ENCODE data around the gene KRT7. TPM values are rescaled to one million over a fixed set of nuclear protein-coding genes. Genes with fewer than 3 reads are reported as not detected.

The KRT7 gene
- total RNA-seq, 1 donor = 27.9 TPM

DNA sequence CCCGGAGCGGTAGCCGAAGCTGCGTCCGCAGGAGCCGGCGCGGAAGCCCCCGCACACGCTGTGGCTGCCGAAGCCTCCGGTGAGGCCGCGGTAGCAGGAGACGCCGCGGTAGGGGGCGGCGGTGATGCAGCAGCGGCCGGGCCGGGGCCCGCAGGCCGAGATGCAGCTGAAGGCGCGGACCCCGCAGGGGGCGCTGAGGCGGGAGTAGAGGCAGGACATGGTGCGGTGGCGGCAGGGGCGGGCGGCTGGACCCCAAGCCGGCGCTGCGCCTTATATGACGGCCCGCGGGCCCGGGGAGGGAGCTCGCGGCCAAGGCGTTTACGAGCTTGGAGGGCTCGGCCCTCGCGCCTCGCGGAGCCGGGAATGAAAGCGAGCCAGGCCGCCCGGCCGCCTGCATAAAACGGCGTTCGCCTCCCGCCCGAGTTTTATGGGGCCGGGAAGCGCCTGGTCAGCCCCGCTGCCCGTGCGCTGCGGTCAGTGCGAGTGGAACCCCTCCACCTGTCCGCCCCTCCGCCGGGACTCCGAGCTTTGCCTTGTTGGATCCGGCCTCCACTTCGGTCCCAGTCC, 25.4 kb downstream of the KRT7 start:
- no peaks in the 10 kb centered on the region for H3K79me2 ChIP-seq (ENCODE audit: insufficient read depth, low read length)
- H3K36me3 ChIP-seq (ENCODE audit: insufficient read depth, low read length) = no peaks in the 10 kb centered on the region
- H4K20me1 ChIP-seq (ENCODE audit: insufficient read depth, low read length) = no peaks in the 10 kb centered on the region
- no peak overlapping the region for H3K27ac ChIP-seq (ENCODE audit: low read depth, low read length)
- TF ChIP-seq, protein P1, sequence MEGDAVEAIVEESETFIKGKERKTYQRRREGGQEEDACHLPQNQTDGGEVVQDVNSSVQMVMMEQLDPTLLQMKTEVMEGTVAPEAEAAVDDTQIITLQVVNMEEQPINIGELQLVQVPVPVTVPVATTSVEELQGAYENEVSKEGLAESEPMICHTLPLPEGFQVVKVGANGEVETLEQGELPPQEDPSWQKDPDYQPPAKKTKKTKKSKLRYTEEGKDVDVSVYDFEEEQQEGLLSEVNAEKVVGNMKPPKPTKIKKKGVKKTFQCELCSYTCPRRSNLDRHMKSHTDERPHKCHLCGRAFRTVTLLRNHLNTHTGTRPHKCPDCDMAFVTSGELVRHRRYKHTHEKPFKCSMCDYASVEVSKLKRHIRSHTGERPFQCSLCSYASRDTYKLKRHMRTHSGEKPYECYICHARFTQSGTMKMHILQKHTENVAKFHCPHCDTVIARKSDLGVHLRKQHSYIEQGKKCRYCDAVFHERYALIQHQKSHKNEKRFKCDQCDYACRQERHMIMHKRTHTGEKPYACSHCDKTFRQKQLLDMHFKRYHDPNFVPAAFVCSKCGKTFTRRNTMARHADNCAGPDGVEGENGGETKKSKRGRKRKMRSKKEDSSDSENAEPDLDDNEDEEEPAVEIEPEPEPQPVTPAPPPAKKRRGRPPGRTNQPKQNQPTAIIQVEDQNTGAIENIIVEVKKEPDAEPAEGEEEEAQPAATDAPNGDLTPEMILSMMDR (IDR thresholded peaks at IDR 0.05; ENCODE audit: extremely low read depth, low read depth, low read length) = no peak
- peak overlapping the region; percentile 65 for H3K4me2 ChIP-seq (ENCODE audit: insufficient read depth, low read length)
- peak overlapping the region; percentile 36 for H3K4me3 ChIP-seq (ENCODE audit: insufficient read depth, low read length)
- H3K4me1 ChIP-seq (ENCODE audit: insufficient read depth, low read length) = peaks cover 21% of the 10 kb centered on the region
- DNase-seq (ENCODE audit: insufficient read length, low spot score, missing footprints) = peak; percentile 93
- H2AFZ ChIP-seq (ENCODE audit: low read length) = no peak overlapping the region
- peaks cover 30% of the 10 kb centered on the region for H3K27me3 ChIP-seq (ENCODE audit: insufficient read depth, low read length)
- no peaks in the 10 kb centered on the region for H3K9me3 ChIP-seq (ENCODE audit: low read depth, low read length)

DNA sequence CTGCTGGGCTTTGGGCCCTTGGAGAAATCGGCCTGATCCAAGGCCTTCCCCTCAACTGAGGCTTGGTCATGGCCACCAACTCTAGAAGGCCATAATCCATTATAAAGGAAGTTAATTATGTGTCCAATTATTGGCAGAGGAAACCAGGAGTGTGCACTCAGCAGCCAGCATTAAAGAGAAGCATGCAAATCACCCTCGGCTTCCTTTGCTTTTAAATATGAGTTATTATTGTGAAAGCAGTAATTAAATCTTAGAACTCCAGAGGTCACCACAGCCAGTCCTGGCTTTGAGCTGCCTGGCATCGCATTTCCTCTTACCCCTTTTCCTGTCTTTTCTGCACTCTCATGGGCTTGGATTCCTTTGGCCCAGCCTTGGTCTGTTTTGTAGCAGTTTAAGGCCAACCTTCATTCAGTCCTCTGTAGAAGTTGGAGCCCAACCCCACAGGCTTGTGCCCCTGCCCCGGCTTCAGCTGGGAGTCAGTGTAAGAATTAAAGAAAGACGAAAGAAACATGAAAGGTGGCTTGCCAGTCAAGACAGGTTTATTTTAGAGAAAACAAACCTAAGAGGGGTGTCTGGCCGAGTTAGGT, 26.7 kb downstream of the KRT7 start:
- Histone ChIP-seq H3K27ac (ENCODE audit: low read depth, low read length) (no peak overlapping the region), H3K36me3 (ENCODE audit: insufficient read depth, low read length) (no peaks in the 10 kb centered on the region), H3K79me2 (ENCODE audit: insufficient read depth, low read length) (no peaks in the 10 kb centered on the region), H3K4me3 (ENCODE audit: insufficient read depth, low read length) (no peak overlapping the region), H3K9me3 (ENCODE audit: low read depth, low read length) (no peaks in the 10 kb centered on the region), H3K27me3 (ENCODE audit: insufficient read depth, low read length) (peaks cover 30% of the 10 kb centered on the region), H2AFZ (ENCODE audit: low read length) (no peak overlapping the region), H4K20me1 (ENCODE audit: insufficient read depth, low read length) (no peaks in the 10 kb centered on the region), H3K4me2 (ENCODE audit: insufficient read depth, low read length) (no peak overlapping the region), H3K4me1 (ENCODE audit: insufficient read depth, low read length) (peaks cover 21% of the 10 kb centered on the region)
- TF ChIP-seq, protein P1 (IDR thresholded peaks at IDR 0.05; ENCODE audit: extremely low read depth, low read depth, low read length) = no peak
- DNase-seq (ENCODE audit: insufficient read length, low spot score, missing footprints) = peak; percentile 85

DNA sequence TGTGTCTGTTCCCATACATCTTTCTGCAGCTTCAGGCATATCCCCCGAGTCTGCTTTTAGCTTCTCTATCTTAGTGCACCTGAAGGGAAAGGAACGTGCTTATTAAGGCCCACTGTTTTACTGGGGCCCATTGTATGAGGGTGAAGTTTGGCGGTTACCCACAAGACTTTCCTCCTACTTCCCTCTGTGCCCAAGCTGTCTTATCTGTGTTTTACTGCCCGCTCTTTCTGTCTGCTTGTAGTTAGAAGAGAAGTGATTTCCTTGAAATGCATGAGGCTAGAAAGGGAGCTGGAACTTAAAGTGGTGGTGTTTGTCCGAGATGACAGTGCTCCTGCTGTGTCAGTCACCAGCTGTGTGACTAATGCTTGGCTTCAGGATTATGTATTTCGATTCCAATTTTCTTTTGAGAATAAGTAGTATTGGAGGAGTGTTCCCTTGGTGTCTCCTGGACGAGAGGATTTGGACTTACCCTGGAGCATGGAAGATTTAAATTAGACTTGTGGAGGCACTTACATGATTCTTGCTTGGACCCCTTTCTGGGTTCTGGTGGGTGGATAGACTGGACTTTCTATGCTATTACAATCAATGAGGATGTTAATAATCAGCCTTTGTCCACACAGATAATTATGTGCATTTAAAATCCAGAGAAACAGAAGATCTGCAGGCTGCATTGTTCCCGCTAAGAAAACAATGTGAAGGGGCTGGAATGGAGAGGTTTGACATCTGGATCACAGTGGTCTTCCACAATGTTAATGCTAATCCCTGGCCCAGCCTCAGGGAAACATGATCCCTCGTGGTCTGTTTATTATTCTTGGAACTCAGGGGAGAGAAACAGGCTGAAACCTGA, 27.5 kb downstream of the KRT7 start:
- peak; percentile 68 for DNase-seq (ENCODE audit: insufficient read length, low spot score, missing footprints)
- Histone ChIP-seq H3K4me2 (ENCODE audit: insufficient read depth, low read length) (no peak overlapping the region), H3K9me3 (ENCODE audit: low read depth, low read length) (no peaks in the 10 kb centered on the region), H3K4me1 (ENCODE audit: insufficient read depth, low read length) (peaks cover 21% of the 10 kb centered on the region), H3K79me2 (ENCODE audit: insufficient read depth, low read length) (no peaks in the 10 kb centered on the region), H2AFZ (ENCODE audit: low read length) (no peak overlapping the region), H3K36me3 (ENCODE audit: insufficient read depth, low read length) (no peaks in the 10 kb centered on the region), H3K27me3 (ENCODE audit: insufficient read depth, low read length) (peaks cover 23% of the 10 kb centered on the region), H3K4me3 (ENCODE audit: insufficient read depth, low read length) (no peak overlapping the region), H3K27ac (ENCODE audit: low read depth, low read length) (no peak overlapping the region), H4K20me1 (ENCODE audit: insufficient read depth, low read length) (no peaks in the 10 kb centered on the region)
- TF ChIP-seq, protein P1 (IDR thresholded peaks at IDR 0.05; ENCODE audit: extremely low read depth, low read depth, low read length) = no peak

DNA sequence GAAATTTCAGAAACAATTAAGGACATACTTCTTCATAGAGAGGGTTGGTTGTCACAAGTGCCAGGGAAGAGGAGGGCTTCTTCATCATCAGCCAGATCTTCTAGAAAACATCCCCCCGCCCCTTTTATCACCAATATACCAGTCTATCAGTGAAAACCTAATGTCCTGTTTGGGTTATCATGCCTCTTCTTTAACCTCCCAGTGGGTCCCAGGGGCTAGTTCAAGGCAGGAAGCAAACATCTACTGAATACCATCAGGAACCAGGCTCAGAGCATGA, 28.1 kb downstream of the KRT7 start:
- TF ChIP-seq, protein P1 (IDR thresholded peaks at IDR 0.05; ENCODE audit: extremely low read depth, low read depth, low read length) = no peak
- Histone ChIP-seq H3K27ac (ENCODE audit: low read depth, low read length) (no peak overlapping the region), H2AFZ (ENCODE audit: low read length) (no peak overlapping the region), H3K36me3 (ENCODE audit: insufficient read depth, low read length) (no peaks in the 10 kb centered on the region), H3K9me3 (ENCODE audit: low read depth, low read length) (no peaks in the 10 kb centered on the region), H3K4me2 (ENCODE audit: insufficient read depth, low read length) (no peak overlapping the region), H4K20me1 (ENCODE audit: insufficient read depth, low read length) (no peaks in the 10 kb centered on the region), H3K27me3 (ENCODE audit: insufficient read depth, low read length) (peaks cover 20% of the 10 kb centered on the region), H3K4me3 (ENCODE audit: insufficient read depth, low read length) (no peak overlapping the region), H3K79me2 (ENCODE audit: insufficient read depth, low read length) (no peaks in the 10 kb centered on the region), H3K4me1 (ENCODE audit: insufficient read depth, low read length) (peaks cover 21% of the 10 kb centered on the region)
- peak; percentile 46 for DNase-seq (ENCODE audit: insufficient read length, low spot score, missing footprints)
